C4-2B (cell line): ENCODE results near the gene SLC43A3.
"Not testable (repeated sequence)": the region's sequence is repeated elsewhere in the genome, so short reads cannot be mapped to it uniquely, and the experiment has no call there.

Experiments used
- H3K27ac ChIP-seq: fragments of 450-650 bp; 2 replicates; pipeline ENCODE4 v1.5.1; 2017
- CTCF ChIP-seq: fragments of 450-650 bp; conservative IDR thresholded peaks from 2 replicates; pipeline ENCODE4 v1.5.1; 2017; ENCODE audit warnings: mild to moderate bottlenecking
- ZFX ChIP-seq: fragments of 450-650 bp; IDR thresholded peaks from 2 replicates; pipeline ENCODE4 v1.6.1; 2017

SLC43A3 gene

GRCh38 chr11:57408771-57409170 is 18.1 kb downstream of the SLC43A3 start:
- no peak for TF ChIP-seq CTCF
- no peak for TF ChIP-seq ZFX
- H3K27ac ChIP-seq: no peak overlapping the region

- no peak overlapping the region for H3K27ac ChIP-seq
- TF ChIP-seq CTCF (no peak), ZFX (no peak)
Measured at GRCh38 chr11:57407941-57408475, 18.9 kb downstream of the SLC43A3 start.

- H3K27ac ChIP-seq: no peak overlapping the region
- TF ChIP-seq CTCF (no peak), ZFX (no peak)
Measured at GRCh38 chr11:57407010-57407920, 19.7 kb downstream of the SLC43A3 start.

- TF ChIP-seq CTCF (no peak), ZFX (no peak)
- no peak overlapping the region for H3K27ac ChIP-seq
Measured at GRCh38 chr11:57406337-57406904, 20.5 kb downstream of the SLC43A3 start.

GRCh38 chr11:57405271-57405860 is 21.6 kb downstream of the SLC43A3 start:
- no peak for TF ChIP-seq CTCF
- TF ChIP-seq ZFX: no peak
- H3K27ac ChIP-seq: no peak overlapping the region

GRCh38 chr11:57403802-57404147 is 23.1 kb downstream of the SLC43A3 start:
- no peak overlapping the region for H3K27ac ChIP-seq
- TF ChIP-seq CTCF (no peak), ZFX (no peak)

GRCh38 chr11:57403003-57403801 is 23.7 kb downstream of the SLC43A3 start:
- H3K27ac ChIP-seq: not testable (repeated sequence)
